ENCODE data around the gene DUSP16.

The DUSP16 gene

GRCh38 chr12:12446786-12447185 lies 115.9 kb downstream of the DUSP16 start:
- Histone ChIP-seq H3K4me2 (ENCODE audit: insufficient read depth, low read length) (no peak overlapping the region), H3K36me3 (ENCODE audit: insufficient read depth, low read length) (no peaks in the 10 kb centered on the region), H3K4me1 (ENCODE audit: insufficient read depth, low read length) (peaks cover 2% of the 10 kb centered on the region; the same call in 1 of the 2 replicates), H3K79me2 (ENCODE audit: insufficient read depth, low read length) (no peaks in the 10 kb centered on the region), H3K9me3 (ENCODE audit: insufficient read depth, low read length, severe bottlenecking) (no peaks in the 10 kb centered on the region), H4K20me1 (ENCODE audit: insufficient read depth, low read length) (peaks cover 2% of the 10 kb centered on the region; the same call in 1 of the 2 replicates), H2AFZ (ENCODE audit: low read depth, low read length) (no peak overlapping the region), H3K27ac (ENCODE audit: low read length) (no peak overlapping the region), H3K4me3 (ENCODE audit: low read depth in 1 of 2, low read length in 2 of 2) (no peak overlapping the region), H3K9ac (ENCODE audit: low read depth, low read length) (no peak overlapping the region), H3K27me3 (ENCODE audit: insufficient read depth, low read length, poor library complexity) (no peaks in the 10 kb centered on the region)
- no peak for DNase-seq
- TF ChIP-seq EZH2 (IDR thresholded peaks at IDR 0.05; ENCODE audit: borderline replicate concordance, low read depth, low read length, severe bottlenecking) = no peak
- TF ChIP-seq, protein P1, sequence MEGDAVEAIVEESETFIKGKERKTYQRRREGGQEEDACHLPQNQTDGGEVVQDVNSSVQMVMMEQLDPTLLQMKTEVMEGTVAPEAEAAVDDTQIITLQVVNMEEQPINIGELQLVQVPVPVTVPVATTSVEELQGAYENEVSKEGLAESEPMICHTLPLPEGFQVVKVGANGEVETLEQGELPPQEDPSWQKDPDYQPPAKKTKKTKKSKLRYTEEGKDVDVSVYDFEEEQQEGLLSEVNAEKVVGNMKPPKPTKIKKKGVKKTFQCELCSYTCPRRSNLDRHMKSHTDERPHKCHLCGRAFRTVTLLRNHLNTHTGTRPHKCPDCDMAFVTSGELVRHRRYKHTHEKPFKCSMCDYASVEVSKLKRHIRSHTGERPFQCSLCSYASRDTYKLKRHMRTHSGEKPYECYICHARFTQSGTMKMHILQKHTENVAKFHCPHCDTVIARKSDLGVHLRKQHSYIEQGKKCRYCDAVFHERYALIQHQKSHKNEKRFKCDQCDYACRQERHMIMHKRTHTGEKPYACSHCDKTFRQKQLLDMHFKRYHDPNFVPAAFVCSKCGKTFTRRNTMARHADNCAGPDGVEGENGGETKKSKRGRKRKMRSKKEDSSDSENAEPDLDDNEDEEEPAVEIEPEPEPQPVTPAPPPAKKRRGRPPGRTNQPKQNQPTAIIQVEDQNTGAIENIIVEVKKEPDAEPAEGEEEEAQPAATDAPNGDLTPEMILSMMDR (IDR thresholded peaks at IDR 0.05; ENCODE audit: borderline replicate concordance, extremely low read depth, low read length, poor library complexity, severe bottlenecking) = no peak
- ATAC-seq (ENCODE audit: insufficient read depth, low read depth) = no peak

- H3K4me1 ChIP-seq (ENCODE audit: insufficient read depth, low read length) = peaks cover 12% of the 10 kb centered on the region
- H3K4me3 ChIP-seq (ENCODE audit: low read depth in 1 of 2, low read length in 2 of 2) = no peak overlapping the region
- no peak overlapping the region for H2AFZ ChIP-seq (ENCODE audit: low read depth, low read length)
- H4K20me1 ChIP-seq (ENCODE audit: insufficient read depth, low read length) = peaks cover 2% of the 10 kb centered on the region; the same call in 1 of the 2 replicates
- H3K4me2 ChIP-seq (ENCODE audit: insufficient read depth, low read length) = no peak overlapping the region
- H3K9me3 ChIP-seq (ENCODE audit: insufficient read depth, low read length, severe bottlenecking) = no peaks in the 10 kb centered on the region
- no peaks in the 10 kb centered on the region for H3K27me3 ChIP-seq (ENCODE audit: insufficient read depth, low read length, poor library complexity)
- H3K79me2 ChIP-seq (ENCODE audit: insufficient read depth, low read length) = no peaks in the 10 kb centered on the region
- no peaks in the 10 kb centered on the region for H3K36me3 ChIP-seq (ENCODE audit: insufficient read depth, low read length)
- ATAC-seq (ENCODE audit: insufficient read depth, low read depth) = no peak
- no peak overlapping the region for H3K9ac ChIP-seq (ENCODE audit: low read depth, low read length)
- DNase-seq = no peak
- no peak overlapping the region for H3K27ac ChIP-seq (ENCODE audit: low read length)
- TF ChIP-seq, protein P1 (IDR thresholded peaks at IDR 0.05; ENCODE audit: borderline replicate concordance, extremely low read depth, low read length, poor library complexity, severe bottlenecking) = no peak
- TF ChIP-seq EZH2 (IDR thresholded peaks at IDR 0.05; ENCODE audit: borderline replicate concordance, low read depth, low read length, severe bottlenecking) = no peak
Observed at GRCh38 chr12:12445882-12446181, 116.8 kb downstream of the DUSP16 start.

GRCh38 chr12:12445165-12445881 lies 117.3 kb downstream of the DUSP16 start:
- no peak overlapping the region for H2AFZ ChIP-seq (ENCODE audit: low read depth, low read length)
- H3K4me3 ChIP-seq (ENCODE audit: low read depth in 1 of 2, low read length in 2 of 2) = no peak overlapping the region
- H3K9me3 ChIP-seq (ENCODE audit: insufficient read depth, low read length, severe bottlenecking) = no peaks in the 10 kb centered on the region
- H3K27me3 ChIP-seq (ENCODE audit: insufficient read depth, low read length, poor library complexity) = no peaks in the 10 kb centered on the region
- H3K4me1 ChIP-seq (ENCODE audit: insufficient read depth, low read length) = peaks cover 12% of the 10 kb centered on the region
- no peak overlapping the region for H3K4me2 ChIP-seq (ENCODE audit: insufficient read depth, low read length)
- H3K27ac ChIP-seq (ENCODE audit: low read length) = no peak overlapping the region
- TF ChIP-seq, protein P1 (IDR thresholded peaks at IDR 0.05; ENCODE audit: borderline replicate concordance, extremely low read depth, low read length, poor library complexity, severe bottlenecking) = no peak
- TF ChIP-seq EZH2 (IDR thresholded peaks at IDR 0.05; ENCODE audit: borderline replicate concordance, low read depth, low read length, severe bottlenecking) = no peak
- peaks cover 2% of the 10 kb centered on the region; the same call in 1 of the 2 replicates for H4K20me1 ChIP-seq (ENCODE audit: insufficient read depth, low read length)
- H3K79me2 ChIP-seq (ENCODE audit: insufficient read depth, low read length) = no peaks in the 10 kb centered on the region
- H3K36me3 ChIP-seq (ENCODE audit: insufficient read depth, low read length) = no peaks in the 10 kb centered on the region
- ATAC-seq (ENCODE audit: insufficient read depth, low read depth) = no peak
- DNase-seq = no peak
- no peak overlapping the region for H3K9ac ChIP-seq (ENCODE audit: low read depth, low read length)
